HepG2 (cell line): ENCODE measurements around the gene NUDT15. TPM values are rescaled to one million over a fixed set of nuclear protein-coding genes. Genes with fewer than 3 reads are reported as not detected.

Experiments used
- ASH2L ChIP-seq: fragments of 300-600, 200-600 bp; sonication (generic); IDR thresholded peaks from 2 replicates; pipeline ENCODE4 v1.7.0; 2017; ENCODE audit warnings: low read depth, mild to moderate bottlenecking, moderate library complexity, mixed read lengths, low read length; ENCODE audit not compliant: insufficient read length
- GLI4 ChIP-seq: sonication (generic); formaldehyde crosslinking; IDR thresholded peaks from 2 replicates; pipeline ENCODE4 v1.5.1; 2020; ENCODE audit warnings: missing genetic modification reagents, mild to moderate bottlenecking, moderate library complexity, borderline replicate concordance
- GPN1 ChIP-seq: sonication (generic); formaldehyde crosslinking; IDR thresholded peaks from 2 replicates; pipeline ENCODE4 v1.5.1; 2020; ENCODE audit warnings: missing genetic modification reagents, borderline replicate concordance
- ISL2 ChIP-seq: sonication (generic); formaldehyde crosslinking; IDR thresholded peaks from 2 replicates; pipeline ENCODE4 v1.5.0; 2020; ENCODE audit warnings: missing genetic modification reagents
- KDM6A ChIP-seq: IDR thresholded peaks from 2 replicates; pipeline ENCODE4 v1.6.1; 2016; ENCODE audit warnings: low read depth
- MAF1 ChIP-seq: sonication (generic); formaldehyde crosslinking; IDR thresholded peaks from 2 replicates; pipeline ENCODE4 v1.5.0; 2020; ENCODE audit warnings: missing genetic modification reagents, borderline replicate concordance
- MZF1 ChIP-seq: sonication (generic); formaldehyde crosslinking; IDR thresholded peaks from 2 replicates; pipeline ENCODE4 v1.8.1; 2023; ENCODE audit warnings: mild to moderate bottlenecking, missing genetic modification reagents, borderline replicate concordance
- PLSCR1 ChIP-seq: sonication (generic); formaldehyde crosslinking; IDR thresholded peaks from 2 replicates; pipeline ENCODE4 v1.5.0; 2020; ENCODE audit warnings: missing genetic modification reagents, mild to moderate bottlenecking, borderline replicate concordance
- SRF ChIP-seq: IDR thresholded peaks from 2 replicates; pipeline ENCODE4 v1.6.1; 2011; ENCODE audit warnings: mild to moderate bottlenecking, low read depth, low read length, moderate library complexity
- TAF15 ChIP-seq: fragments of 200-400 bp; formaldehyde crosslinking; IDR thresholded peaks from one replicate; pipeline ENCODE4 v1.6.1; 2018; ENCODE audit warnings: mild to moderate bottlenecking, low read depth, low read length; ENCODE audit not compliant: poor library complexity, severe bottlenecking
- ZNF232 ChIP-seq: sonication (generic); formaldehyde crosslinking; IDR thresholded peaks from 2 replicates; pipeline ENCODE4 v1.4.0; 2020; ENCODE audit warnings: missing genetic modification reagents, borderline replicate concordance
- ZNF407 ChIP-seq: sonication (generic); formaldehyde crosslinking; IDR thresholded peaks from one replicate; pipeline ENCODE4 v1.5.1; 2020; ENCODE audit warnings: mild to moderate bottlenecking, missing genetic modification reagents; ENCODE audit errors: not compliant biosample characterization
- ZNF446 ChIP-seq: sonication (generic); formaldehyde crosslinking; IDR thresholded peaks from 2 replicates; pipeline ENCODE4 v1.5.0; 2020; ENCODE audit warnings: mild to moderate bottlenecking, missing genetic modification reagents
- ZNF784 ChIP-seq: sonication (generic); formaldehyde crosslinking; IDR thresholded peaks from 2 replicates; pipeline ENCODE4 v1.5.1; 2020; ENCODE audit warnings: missing genetic modification reagents, mild to moderate bottlenecking, borderline replicate concordance
- ZXDC ChIP-seq: sonication (generic); formaldehyde crosslinking; IDR thresholded peaks from 2 replicates; pipeline ENCODE4 v1.5.0; 2020; ENCODE audit warnings: mild to moderate bottlenecking, missing genetic modification reagents
- polyA plus RNA-seq, 8 experiments: library from polyadenylated mRNA; depleted of rRNA in 3 of 8; stranded (reverse) in 7 of 8; unstranded in 1 of 8; fragments of >200 nt; fragmentation: Illumina TruSeq in 4 of 8; extraction: Trizol in 4 of 8; gene quantifications; 2 replicates each; pipeline versions ENCODE4 v1.2.1 to v1.2.3, GENCODE V29; 2011 to 2016; ENCODE audit warnings: low read depth in 4 of 8, missing spikeins in 1 of 8, mixed read lengths in 1 of 8; ENCODE audit not compliant: insufficient read depth in 1 of 8
- total RNA-seq, 5 experiments: library from RNA; depleted of rRNA; stranded (reverse); fragments of >200 nt; fragmentation: Illumina TruSeq; extraction: Trizol; gene quantifications; 2 replicates each; pipeline ENCODE4 v1.2.3, GENCODE V29; 2016; ENCODE audit warnings: low read depth in 1 of 5

NUDT15 gene
- total and polyA plus RNA-seq, 2 of the 13 experiments (the other 11 are each of a cell fraction or from before 2014, with no cell fraction given), result 21.3 to 47.3 TPM

GRCh38 chr13:48037346-48038173 lies at the start of gene NUDT15 (continued):
- TF ChIP-seq ISL2 (CRISPR knock-in tag) (peak; percentile 70; the same call in 1 of the 2 replicates), TAF15 (peak; percentile 83), ZNF784 (peak; percentile 93), ZXDC (no peak; the same call in 1 of the 2 replicates), ZNF446 (CRISPR knock-in tag) (no peak), ASH2L (peak; percentile 98), SRF (no peak), PLSCR1 (no peak), KDM6A (CRISPR knock-in tag) (no peak; the same call in 1 of the 2 replicates), ZNF232 (CRISPR knock-in tag) (peak; percentile 51; the same call in 1 of the 2 replicates), MZF1 (CRISPR knock-in tag) (no peak), GLI4 (peak; percentile 41; the same call in 1 of the 2 replicates), GPN1 (0 out of 2 replicates have a peak, but pooled peaks have one; percentile 48), MAF1 (CRISPR knock-in tag) (peak; percentile 83; the same call in 1 of the 2 replicates), ZNF407 (CRISPR knock-in tag) (peak; percentile 98)
